GM12873 (cell line): ENCODE results near the gene NUP210.
A peak's percentile ranks its signal among the peaks of the same experiment; 100 is the strongest.

Source experiments
- TF ChIP-seq, protein P1 (sequence below): IDR thresholded peaks from 2 replicates; pipeline ENCODE4 v1.5.1; 2012; ENCODE audit warnings: low read depth, mild to moderate bottlenecking, moderate library complexity, low read length, control low read depth; ENCODE audit not compliant: insufficient read depth; ENCODE audit errors: missing control alignments

Gene NUP210

DNA sequence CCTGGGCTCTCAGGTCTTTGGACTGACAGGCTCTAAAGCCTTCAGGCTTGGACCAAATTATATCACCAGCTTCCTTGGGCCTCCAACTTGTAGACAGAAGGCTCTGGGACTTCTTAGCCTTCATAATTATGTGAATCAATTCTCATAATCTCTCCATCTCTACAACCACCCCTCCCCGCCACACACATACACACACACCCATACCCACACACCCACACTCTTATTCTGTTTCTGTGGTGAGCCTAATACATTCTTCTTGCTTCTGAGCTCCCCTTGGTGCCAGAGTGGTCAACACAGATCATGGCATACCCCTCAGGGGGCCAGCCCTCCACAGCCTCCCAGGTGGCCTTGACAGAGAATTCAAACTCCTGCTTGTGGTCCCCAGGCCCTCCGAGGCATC, 5.6 kb upstream of the NUP210 start:
- TF ChIP-seq, protein P1, sequence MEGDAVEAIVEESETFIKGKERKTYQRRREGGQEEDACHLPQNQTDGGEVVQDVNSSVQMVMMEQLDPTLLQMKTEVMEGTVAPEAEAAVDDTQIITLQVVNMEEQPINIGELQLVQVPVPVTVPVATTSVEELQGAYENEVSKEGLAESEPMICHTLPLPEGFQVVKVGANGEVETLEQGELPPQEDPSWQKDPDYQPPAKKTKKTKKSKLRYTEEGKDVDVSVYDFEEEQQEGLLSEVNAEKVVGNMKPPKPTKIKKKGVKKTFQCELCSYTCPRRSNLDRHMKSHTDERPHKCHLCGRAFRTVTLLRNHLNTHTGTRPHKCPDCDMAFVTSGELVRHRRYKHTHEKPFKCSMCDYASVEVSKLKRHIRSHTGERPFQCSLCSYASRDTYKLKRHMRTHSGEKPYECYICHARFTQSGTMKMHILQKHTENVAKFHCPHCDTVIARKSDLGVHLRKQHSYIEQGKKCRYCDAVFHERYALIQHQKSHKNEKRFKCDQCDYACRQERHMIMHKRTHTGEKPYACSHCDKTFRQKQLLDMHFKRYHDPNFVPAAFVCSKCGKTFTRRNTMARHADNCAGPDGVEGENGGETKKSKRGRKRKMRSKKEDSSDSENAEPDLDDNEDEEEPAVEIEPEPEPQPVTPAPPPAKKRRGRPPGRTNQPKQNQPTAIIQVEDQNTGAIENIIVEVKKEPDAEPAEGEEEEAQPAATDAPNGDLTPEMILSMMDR: no peak

DNA sequence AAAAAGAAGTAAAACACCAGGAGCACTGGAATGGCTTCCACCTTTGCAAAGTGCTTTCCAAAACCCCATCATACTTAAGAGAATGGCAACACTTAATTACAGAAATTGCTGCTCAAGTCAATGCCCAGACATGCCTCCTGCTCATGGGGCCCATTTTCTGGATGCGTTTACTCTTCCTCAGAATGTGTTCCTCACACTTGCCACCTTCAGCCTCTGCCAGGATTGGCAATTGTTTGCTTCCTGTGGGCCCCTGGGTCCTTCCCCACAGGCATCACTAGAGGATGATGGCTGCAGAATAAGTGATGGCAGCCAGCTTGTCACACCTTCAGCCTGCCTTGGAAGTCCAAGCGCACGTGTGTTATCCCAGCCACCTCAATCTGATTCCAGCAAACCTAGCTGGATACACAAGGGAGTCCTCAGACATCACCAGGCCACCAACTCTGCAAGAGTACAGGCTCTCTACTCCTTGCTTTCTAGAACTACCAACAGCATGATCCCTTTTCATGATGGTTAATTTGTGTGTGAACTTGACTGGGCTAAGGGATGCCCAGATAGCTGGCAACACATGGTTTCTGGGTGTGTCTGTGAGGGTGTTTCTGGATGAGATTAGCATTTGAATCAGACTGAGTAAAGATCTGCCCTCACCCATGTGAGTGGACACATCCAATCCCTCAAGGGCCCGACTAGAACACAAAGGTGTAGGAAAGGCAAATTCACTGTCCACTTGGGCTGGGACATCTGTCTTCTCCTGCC, 4.9 kb upstream of the NUP210 start:
- TF ChIP-seq, protein P1: no peak

DNA sequence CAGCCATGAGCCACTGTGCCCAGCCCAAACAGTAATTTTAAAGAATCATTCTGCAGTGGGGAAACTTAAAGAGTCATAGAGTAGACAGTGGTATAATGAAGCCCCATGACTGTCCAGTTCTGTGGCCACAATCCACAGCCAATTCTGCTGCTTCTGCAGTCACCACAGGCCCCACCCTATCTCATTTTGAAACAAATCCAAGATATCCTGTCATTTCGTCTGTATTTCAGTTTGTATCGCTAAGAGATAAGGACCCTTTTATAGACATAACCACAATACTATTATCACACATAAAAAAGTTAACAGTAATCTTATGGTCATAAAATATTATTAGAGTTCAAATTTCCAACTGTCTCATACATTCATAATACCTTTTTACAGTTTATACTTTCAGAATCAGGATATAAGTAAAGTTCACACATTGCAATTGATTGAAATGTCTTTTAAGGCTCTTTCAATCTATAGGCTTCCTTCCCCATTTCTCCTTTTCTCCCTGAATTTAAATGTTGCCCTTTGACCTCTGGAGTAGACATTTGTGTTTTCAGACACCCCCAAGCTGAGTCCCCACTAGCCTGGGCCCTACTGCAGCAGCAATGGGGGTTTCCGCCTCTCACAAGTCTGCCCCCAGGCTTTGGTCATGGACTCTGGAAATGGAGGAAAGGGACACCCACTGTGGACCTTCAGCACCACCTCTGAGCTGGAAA, 4.2 kb upstream of the NUP210 start:
- TF ChIP-seq, protein P1: no peak

DNA sequence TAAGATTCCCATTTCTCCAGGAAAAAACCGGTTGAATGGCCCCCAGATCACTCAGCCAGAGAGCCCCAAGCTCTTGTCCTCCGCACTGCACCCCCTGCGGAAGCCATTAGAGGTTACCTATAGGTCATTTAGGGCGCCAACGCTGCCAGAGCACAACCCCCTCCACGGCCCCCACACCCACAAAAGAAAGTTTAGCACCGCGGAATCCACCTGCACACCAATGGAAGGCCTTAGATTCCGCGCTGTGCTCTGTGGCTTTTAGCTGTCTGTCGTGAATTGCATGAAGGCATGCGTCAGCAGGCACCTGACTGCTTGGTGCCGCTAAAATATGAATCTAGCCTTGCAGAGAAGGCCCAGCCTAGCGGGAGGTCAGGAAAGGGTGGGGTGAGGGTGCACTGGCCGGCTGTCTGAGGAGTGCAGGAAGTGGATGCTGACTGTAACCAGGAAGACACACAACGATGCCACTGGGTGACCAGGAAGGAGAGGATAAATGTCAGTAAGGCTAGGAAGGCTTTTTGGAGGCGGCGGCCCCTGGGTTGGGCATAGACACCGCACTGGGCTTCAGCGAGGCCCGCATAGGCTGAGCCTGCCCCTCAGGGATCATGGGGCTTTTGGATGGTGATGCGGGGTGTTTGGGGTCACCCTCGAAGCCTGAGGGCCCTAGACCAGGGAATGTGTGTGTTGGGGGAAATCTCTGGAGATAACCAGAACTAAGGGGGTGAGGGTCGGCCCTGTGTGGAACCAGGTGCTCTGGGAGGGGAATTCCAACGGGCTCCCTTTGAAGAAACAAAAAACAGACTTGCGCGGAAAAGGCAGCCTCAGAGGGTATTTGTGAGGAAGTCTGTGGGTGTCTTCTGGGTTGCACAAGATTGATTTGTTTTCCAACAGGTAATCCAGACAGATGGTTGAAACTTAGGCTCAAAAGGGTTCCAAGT, 976 bp upstream of the NUP210 start:
- TF ChIP-seq, protein P1: no peak

DNA sequence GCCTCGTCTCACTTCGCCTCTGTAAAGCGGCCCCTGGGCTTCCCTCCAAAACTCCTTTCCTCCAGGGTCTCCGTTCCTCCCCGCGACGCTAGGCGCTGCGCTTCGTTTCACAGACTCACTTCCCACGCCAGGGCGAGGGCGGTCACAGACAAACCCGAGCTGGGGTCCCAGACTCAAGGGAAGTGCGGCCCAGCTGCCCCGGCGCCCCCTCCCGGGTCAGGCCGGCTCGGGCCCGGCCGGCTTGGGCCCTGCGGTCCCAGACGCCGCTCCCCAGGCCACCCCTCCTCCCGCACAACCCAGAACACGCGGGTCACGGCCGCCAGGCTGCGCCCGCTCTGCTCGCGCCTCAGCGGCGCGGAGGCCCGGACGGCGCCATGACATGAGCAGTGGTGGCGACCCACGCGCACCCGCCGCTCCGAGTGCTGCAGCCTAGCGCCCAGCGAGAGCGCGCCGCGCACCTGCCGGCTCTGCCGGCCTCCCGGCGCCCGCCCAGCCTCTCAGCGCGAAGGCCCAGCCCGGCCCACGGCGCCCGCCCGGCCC, 547 bp downstream of the NUP210 start:
- TF ChIP-seq, protein P1: peak; percentile 16

DNA sequence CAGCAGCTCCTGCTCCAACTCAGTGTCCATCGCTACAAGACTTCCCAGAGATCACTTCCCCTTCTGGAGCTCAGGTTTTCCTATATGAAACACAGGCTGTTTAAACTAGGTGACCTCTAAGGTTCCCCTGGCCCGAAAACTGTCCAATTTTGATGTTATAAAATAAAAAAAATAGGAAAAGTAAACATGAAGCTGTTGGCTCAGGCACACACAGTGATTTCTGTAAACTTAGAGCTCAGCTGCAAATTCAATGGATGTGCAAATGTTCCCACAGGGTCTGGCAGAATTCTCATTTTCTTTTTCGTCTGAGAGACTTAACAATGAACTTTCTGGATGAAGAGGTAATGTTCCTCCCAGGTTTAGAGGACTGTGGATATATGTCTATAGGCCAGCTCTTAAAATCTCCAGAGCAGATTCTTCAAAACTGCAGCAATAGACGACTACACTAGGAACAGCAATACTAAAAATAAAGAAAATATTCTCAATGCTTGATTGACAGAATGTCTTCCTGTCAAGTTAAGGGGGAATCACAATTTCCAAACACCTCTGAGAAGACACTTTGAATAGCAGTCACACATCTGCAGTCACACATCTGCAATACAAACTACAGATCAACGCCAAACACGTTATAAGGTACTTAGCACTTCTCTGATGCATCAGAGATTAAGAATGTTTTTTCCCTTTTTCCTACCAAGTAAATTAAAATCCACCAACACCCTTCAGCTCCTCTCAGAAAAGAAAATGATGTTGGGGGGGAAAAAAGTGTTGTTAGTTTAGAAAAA, 2.8 kb downstream of the NUP210 start:
- TF ChIP-seq, protein P1: no peak
